T-helper 2 cell (primary cell): ENCODE results near the gene FOXP1.
A peak's percentile ranks its signal among the peaks of the same experiment; 100 is the strongest.

Experiments used
- DNase-seq, 5 experiments: peaks; one replicate each; pipeline versions ENCODE4 v3.0.0 to v3.0.0-alpha.2; 2012 to 2022

FOXP1 gene

GRCh38 chr3:71090207-71090606, 493.3 kb downstream of the FOXP1 start:
- DNase-seq: no peak

GRCh38 chr3:71089271-71089847, 494.2 kb downstream of the FOXP1 start:
- DNase-seq: no peak

- DNase-seq: no peak
Observed at GRCh38 chr3:71088742-71089141, 494.8 kb downstream of the FOXP1 start.

- DNase-seq: no peak
Observed at GRCh38 chr3:71088019-71088708, 495.4 kb downstream of the FOXP1 start.

- DNase-seq: peak in 3 of 5 experiments; percentile 47 to 89 (median 79)
Observed at GRCh38 chr3:71087143-71088018, 496.1 kb downstream of the FOXP1 start.

GRCh38 chr3:71086777-71087142, 496.8 kb downstream of the FOXP1 start:
- no peak for DNase-seq

- DNase-seq: no peak
Observed at GRCh38 chr3:71083726-71084131, 499.8 kb downstream of the FOXP1 start.

- peak in 1 of 5 experiments; percentile 38 for DNase-seq
Observed at GRCh38 chr3:71082833-71083232, 500.7 kb downstream of the FOXP1 start.

GRCh38 chr3:71080517-71081083, 502.9 kb downstream of the FOXP1 start:
- DNase-seq: no peak

- no peak for DNase-seq
Observed at GRCh38 chr3:71078723-71079525, 504.6 kb downstream of the FOXP1 start.

- DNase-seq: no peak
Observed at GRCh38 chr3:71078199-71078598, 505.3 kb downstream of the FOXP1 start.

GRCh38 chr3:71077070-71077469, 506.5 kb downstream of the FOXP1 start:
- no peak for DNase-seq

- DNase-seq: no peak
Observed at GRCh38 chr3:71076361-71077002, 507.0 kb downstream of the FOXP1 start.

- DNase-seq: no peak
Observed at GRCh38 chr3:71075494-71075893, 508.0 kb downstream of the FOXP1 start.

- DNase-seq: no peak
Observed at GRCh38 chr3:71074423-71074822, 509.1 kb downstream of the FOXP1 start.

GRCh38 chr3:71072986-71073385, 510.5 kb downstream of the FOXP1 start:
- DNase-seq: no peak

- DNase-seq: no peak
Observed at GRCh38 chr3:71072287-71072686, 511.2 kb downstream of the FOXP1 start.

- DNase-seq: no peak
Observed at GRCh38 chr3:71070497-71071463, 512.7 kb downstream of the FOXP1 start.

- DNase-seq: peak in 3 of 5 experiments; percentile 47 to 66 (median 56)
Observed at GRCh38 chr3:71069797-71070196, 513.7 kb downstream of the FOXP1 start.

- peak in 1 of 5 experiments; percentile 89 for DNase-seq
Observed at GRCh38 chr3:71067977-71068654, 515.4 kb downstream of the FOXP1 start.
